AG10803 (cell line): ENCODE results near the gene C12orf57.
"Not testable (repeated sequence)": the region's sequence is repeated elsewhere in the genome, so short reads cannot be mapped to it uniquely, and the experiment has no call there.

ENCODE experiments used
- DNase-seq: peaks from one replicate; pipeline ENCODE4 v3.0.0; 2010; ENCODE audit warnings: low read depth
- H3K4me3 ChIP-seq: 2 replicates; pipeline ENCODE4 v1.5.1; 2011; ENCODE audit warnings: mild to moderate bottlenecking, low read length, control low read depth
- CTCF ChIP-seq: conservative IDR thresholded peaks from 2 replicates; pipeline ENCODE4 v1.5.1; 2011; ENCODE audit warnings: mild to moderate bottlenecking, low read length, control low read depth, inconsistent platforms

Gene C12orf57

GRCh38 chr12:6903722-6904121 lies 40.1 kb upstream of the C12orf57 start:
- DNase-seq, result no peak
- TF ChIP-seq CTCF, result no peak
- no peak overlapping the region for H3K4me3 ChIP-seq

- peak; percentile 91 for DNase-seq
- no peak for TF ChIP-seq CTCF
- peak within 1 kb of the TSS; percentile 94 for H3K4me3 ChIP-seq
These were observed 39.2 kb upstream of the C12orf57 start, which contains the start of gene LRRC23 for GRCh38 chr12:6904280-6905276. Gene LRRC23, plus strand, starts transcription at chr12:6904822. Its CDS starts 812 bp downstream, at chr12:6905634.

GRCh38 chr12:6905414-6906040 lies 38.3 kb upstream of the C12orf57 start:
- no peak for DNase-seq
- H3K4me3 ChIP-seq, result peak overlapping the region; percentile 94

GRCh38 chr12:6908141-6908540 lies 35.7 kb upstream of the C12orf57 start:
- DNase-seq, H3K4me3 ChIP-seq: not testable (repeated sequence)

More at GRCh38 chr12:6905414-6906040, 38.3 kb upstream of the C12orf57 start:
- TF ChIP-seq CTCF, result no peak

GRCh38 chr12:6909421-6910145 lies 34.2 kb upstream of the C12orf57 start:
- H3K4me3 ChIP-seq, result no peak overlapping the region
- no peak for DNase-seq
- TF ChIP-seq CTCF, result no peak

GRCh38 chr12:6912164-6912935 lies 31.5 kb upstream of the C12orf57 start:
- no peak for TF ChIP-seq CTCF
- H3K4me3 ChIP-seq, result no peak overlapping the region

More at GRCh38 chr12:6912164-6912935, 31.5 kb upstream of the C12orf57 start:
- no peak for DNase-seq
